CD4-positive, alpha-beta T cell treated with Interleukin-12 subunit alpha and Interleukin-12 subunit beta, for 1 hour (primary cell): ENCODE measurements around the gene NRXN2.
"Not testable (repeated sequence)": the region's sequence is repeated elsewhere in the genome, so short reads cannot be mapped to it uniquely, and the experiment has no call there.

ENCODE experiments used
- DNase-seq: peaks from one replicate; pipeline ENCODE4 v3.0.0-alpha.2; 2020

The NRXN2 gene

DNA sequence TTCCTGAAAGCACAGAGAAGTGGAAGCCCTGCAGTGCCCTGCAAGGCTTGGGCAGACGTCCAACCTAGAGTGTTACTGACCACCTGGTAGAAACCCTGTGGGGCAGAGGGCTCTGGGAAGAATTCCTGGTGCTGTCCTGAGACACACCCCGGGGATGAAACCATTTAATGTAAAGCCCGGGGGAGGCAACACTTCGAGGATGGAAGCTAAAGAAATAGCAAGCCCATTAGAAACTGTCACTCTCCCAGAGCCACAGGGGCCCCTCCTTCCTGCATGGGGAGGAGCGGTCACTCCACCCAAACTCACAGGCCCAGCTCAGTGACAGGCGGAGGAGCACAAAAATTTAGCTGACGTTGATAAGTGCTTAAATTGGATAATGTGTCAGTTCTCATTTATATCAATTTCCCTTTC, 57.6 kb downstream of the NRXN2 start:
- no peak for DNase-seq

GRCh38 chr11:64664236-64664870, 58.6 kb downstream of the NRXN2 start:
- not testable (repeated sequence) for DNase-seq

DNA sequence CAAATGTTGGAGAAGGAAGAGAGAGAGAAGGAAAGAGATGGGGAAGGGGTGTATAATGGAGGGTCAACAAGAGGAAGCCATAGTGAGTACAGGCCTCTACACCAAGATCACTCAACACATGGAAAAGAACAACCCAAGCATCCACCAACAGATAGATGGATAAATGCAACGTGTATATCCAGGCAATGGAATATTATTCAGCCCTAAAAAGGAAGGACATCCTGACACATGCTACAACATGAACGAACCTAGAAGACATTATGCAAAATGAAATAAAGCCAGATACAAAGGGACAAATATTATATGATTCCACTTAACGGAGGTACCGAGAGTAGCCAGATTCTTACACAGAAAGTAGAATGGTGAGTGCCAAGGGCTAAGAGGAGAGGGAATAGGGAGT, 59.3 kb downstream of the NRXN2 start:
- no peak for DNase-seq

- no peak for DNase-seq
These were observed 61.4 kb downstream of the NRXN2 start for GRCh38 chr11:64661614-64662013.

DNA sequence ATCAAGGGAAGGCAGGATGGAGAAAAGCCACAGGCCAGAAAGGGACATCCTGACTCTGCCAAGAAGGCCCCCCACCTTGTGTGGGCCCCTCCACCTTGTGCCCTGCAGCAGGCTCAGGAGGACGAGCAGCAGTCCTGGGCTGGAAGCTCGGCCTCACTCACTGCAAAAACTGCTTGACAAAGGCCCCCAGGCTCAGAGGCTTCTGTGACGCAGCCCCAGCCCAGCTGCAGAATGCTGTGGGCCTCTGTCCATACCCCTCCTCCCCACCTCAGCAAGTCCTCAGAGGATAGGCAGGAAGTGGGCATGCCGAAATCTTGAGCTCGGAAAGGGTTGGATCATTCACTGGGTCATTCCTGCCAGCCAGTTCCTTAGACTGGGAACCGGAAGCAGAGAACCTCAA, 61.9 kb downstream of the NRXN2 start:
- DNase-seq: no peak

- DNase-seq: no peak
These were observed 62.3 kb downstream of the NRXN2 start for GRCh38 chr11:64660706-64661105.

DNA sequence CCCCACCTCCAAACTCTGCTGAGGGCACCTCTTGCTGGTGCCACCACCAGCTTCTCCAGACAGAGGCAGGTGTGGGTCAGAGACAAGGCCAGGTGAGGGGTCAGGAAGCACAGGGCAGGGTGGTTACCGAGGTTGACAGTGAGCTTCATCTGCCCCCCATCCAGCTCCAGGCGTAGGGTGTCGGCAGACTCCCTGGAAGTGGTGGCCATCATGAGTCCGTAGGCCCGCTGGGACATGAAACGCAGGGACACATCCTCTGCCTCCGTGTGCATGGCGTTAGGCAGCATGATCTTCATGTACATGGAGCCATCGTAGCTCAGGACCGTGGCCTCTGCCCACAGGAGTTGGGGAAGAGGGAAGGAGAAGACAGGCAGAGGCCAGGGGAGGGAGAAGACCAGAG, 62.8 kb downstream of the NRXN2 start:
- DNase-seq: no peak

GRCh38 chr11:64659417-64660144, 63.4 kb downstream of the NRXN2 start:
- DNase-seq: no peak

DNA sequence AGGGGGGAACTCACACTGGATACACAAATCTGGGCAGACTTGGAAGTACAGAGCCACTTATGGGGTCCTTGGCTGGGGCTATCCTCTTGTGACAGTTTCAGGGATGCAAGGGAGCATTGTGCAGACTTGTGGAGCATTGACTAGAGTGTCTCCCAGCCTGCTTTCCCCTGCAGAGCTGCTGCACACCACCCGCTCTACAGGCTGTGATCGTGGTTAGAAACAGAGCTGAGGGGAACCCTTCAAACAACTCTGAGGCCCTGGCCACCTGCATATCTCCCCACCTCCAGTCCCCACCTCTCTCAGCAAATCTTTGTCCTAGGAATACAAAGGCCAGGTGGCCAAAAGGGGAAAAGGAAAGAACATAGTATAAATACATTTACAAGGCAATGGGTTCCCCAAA, 64.7 kb downstream of the NRXN2 start:
- no peak for DNase-seq

DNA sequence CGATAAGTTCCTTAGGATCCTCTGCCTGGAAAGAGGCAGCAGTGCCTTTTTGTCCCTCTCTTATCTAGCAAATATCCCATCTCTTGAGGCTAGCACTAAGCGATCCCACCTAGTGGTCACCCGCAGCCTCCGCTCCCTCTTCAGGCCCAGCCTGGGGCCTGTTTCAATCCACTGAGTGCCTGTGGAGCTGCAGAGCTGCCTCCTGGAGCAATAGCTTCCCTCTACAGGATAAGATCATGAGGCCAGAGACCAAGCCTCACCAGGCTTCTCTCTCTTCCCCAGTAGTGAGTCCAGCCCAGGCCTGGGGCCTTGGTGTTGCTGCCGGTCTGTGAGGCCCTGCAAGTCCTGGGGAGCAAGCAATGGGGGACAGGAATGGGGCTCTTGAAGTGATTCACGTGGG, 66.1 kb downstream of the NRXN2 start:
- no peak for DNase-seq

DNA sequence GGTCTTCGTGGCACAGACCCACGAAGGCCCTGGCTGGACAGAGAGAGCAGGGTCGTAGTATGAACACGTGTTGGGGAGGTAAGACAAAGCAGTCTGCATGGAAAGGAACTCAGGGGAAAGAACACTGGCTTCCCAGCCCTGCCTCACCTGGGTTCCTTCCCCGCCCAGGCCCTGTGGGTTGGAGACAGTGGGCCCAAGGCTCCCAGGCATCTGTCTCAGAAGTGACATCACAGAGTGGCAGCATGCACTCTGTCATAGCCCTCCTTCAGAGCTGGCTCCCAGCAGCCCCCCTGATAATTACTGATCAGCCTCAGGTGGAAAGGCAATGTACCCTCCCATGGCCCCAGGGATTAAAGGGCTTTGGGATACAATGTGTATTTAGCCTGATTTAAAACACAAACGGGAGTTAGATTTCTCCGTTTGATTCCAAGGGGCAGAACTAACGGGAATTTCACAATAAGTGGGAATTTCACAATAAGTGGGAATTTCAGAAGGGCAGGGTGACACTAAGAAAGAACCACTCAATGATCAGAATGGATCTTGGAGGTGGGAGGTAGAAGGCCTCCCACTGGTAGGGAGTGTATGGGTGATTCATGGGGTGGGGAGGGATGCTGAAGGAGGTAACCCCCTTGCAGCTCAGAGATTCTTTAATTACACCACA, 66.9 kb downstream of the NRXN2 start:
- DNase-seq: no peak

DNA sequence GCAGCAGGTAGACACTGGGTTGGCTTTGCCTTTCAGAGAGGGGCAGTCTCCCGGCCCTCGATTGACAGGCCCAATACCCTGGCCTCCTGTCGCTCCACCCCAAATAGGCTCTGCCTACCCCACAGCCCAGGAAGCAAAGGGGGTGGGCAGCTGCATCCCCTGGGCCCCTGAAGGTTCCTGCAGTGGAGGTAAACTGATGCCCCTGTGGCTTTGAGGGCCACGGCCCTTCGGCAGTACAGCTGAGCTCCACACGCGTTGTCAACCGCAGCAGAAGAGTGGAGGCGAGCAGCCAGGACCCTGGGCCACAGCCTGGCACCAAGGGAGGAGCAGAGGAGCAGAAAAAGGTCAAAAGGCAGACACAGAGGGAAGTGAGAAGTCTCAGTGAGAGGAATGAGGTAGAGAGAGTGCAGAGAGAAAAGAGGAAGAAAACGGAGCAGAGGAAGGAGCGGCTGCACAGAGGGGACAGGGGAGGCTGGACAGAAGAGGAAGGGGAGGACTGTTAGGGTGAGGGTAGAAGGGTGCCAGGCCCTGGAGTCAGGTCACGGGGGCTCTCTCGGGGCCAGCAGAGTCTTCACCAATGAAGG, 67.9 kb downstream of the NRXN2 start:
- DNase-seq: no peak

DNA sequence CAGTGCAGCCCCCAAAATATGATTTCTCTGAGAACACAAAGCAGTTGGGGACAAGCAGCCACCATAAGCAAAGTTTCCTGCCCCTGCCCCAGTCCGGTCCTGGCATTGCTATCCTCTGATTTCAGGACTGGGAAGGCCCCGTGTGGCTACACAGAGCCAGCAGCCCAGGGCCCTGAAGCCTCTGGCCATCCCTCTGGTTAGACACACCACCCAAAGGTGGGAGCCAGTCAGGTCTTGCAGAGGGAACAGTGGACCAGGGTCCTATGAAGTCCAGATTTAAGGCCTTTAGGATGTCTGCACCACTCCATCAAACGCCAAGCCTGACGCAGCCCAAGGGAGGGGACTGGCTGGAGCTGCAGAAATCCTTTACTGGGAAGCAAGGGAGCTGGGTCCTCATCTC, 68.6 kb downstream of the NRXN2 start:
- no peak for DNase-seq

DNA sequence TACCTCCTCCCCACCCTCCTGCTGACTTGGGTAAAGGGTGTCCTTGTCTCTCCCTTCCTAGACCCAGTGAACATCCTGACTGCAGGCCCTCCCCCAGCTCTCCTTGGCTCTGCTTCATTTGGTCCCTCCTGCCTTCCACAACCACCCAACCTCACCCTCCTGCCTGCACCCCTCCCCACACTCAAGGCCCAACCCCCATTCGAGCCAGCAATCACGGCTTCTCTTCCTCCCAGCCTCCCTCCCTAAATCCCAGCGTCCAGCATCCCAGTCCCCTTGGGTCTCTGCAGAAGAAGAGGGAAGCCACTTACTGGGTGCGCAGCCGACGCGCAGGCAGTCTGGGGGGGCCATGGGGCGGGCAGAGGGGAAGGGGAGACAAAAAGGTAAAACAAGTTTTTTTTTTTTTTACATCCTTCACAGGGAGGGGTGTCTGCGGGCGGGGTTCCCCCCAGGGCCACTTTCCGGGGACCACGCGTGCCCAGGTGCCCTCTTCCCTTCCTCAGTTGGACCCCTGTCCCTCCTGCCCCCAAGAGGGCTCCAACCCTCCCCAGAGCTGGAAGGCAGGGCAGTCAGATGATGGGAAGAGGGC, 69.5 kb downstream of the NRXN2 start:
- DNase-seq: no peak

- DNase-seq: peak; percentile 71
These were observed 70.2 kb downstream of the NRXN2 start for GRCh38 chr11:64652586-64653387.

DNA sequence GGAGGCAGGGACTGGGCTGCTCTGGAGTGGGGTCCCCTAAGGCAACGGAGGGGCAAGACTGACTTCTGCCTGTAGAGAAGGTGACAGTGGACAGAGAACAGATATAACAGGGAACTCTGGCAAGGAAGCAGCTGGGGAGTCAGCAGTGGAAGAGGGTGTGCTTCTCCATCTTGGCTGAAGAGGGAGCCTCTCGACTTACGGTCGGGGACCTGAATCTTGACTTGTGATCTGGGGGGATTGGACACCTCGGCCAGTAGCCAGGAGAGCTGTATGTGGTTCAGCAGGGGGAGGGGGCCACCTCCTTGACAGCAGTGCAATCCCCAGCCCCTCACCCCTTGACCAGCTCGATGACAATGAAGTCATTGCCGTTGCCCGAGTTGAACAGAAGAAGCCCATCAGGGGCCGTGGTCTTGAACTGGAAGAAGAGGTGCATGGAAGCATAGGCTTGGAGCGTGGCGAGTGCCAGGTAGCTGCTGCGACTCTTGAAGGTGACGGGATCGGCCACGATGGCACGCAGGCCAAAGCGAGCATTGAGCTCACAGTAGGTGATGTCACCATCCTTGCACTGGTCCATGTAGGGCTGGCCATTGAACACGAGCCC, 72.0 kb downstream of the NRXN2 start:
- DNase-seq: no peak

DNA sequence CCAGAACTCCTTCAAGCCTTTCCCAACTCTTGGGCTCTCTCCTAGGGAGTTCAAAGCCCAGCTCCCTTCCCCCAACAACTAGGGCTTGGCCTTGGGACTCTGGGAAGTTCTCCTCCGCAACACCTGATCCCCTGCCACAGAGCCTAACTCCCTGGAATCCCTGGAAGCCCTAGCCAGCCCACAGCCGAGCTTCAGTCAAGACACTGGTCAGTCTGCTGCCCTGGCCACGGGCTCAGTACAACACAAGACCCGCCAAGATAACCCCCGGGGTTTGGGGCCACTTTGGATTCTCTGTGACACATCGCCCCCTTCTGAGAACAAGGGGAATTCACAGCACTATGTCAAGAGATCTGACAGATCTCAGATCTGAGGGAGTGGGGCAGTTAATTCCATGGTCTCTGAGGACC, 73.7 kb downstream of the NRXN2 start:
- DNase-seq: no peak

DNA sequence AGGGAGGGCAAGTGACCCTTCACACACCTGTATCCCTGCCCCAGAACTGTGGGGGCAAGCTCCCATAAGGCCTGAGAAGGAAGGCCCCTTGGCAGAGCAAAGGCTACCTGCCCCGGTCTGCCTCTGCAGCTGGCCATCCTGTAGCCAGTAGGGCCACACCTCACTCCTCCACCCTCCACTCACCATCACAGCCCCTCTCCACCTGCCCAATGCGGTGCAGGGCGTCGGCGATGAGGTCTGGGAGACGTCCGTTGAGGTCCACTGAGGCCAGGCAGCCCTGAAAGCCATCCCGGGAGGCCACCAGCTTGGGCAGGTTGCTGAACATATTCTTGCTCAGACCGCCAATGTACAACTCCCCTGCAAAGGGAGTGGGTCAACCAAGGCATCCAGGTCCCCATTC, 74.4 kb downstream of the NRXN2 start:
- no peak for DNase-seq

GRCh38 chr11:64647019-64647779, 75.8 kb downstream of the NRXN2 start:
- no peak for DNase-seq

DNA sequence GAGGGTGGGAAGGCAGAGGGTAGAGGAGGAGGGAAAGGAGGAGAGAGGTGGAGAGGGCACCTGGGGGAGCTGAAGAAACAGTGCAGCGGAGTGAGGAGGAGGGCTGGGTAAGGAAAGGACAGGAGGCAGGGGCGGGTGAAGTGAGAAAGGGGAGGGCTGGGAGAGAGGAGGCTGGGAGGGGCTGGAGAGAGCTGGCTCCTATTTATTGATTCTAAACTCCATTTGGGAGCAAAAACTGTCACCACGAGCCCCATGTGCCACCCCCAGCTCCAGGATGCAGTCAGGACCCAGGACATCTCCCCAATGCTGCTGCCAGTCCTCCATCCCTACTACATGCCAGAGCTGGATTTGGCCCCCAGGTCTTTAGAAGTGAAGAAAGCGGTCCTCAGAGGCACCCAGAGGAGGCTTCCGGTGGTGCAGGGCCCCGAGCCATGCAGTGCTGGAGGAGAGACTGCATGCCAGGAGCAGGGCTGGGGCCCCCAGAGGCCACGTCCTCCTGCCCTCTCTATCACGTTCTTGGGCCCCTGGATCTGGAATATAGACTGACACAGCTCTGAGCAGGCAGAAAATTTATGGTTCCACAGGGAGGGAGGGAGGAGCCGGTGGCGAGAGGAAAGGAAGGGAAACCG, 78.2 kb downstream of the NRXN2 start:
- DNase-seq: no peak
